OCI-LY3 (cell line): Measurements from ENCODE around the gene ST6GALNAC2.

Experiments
- EZH2phosphoT487 ChIP-seq: fragments of 200-600 bp; shearing (Covaris generic); IDR thresholded peaks from 2 replicates; pipeline ENCODE4 v1.6.1; 2018; ENCODE audit warnings: antibody characterized with exemption, mixed run types, low read depth
- TF ChIP-seq, protein P1 (sequence below): fragments of 200-600, 300-600 bp; sonication (generic); IDR thresholded peaks from 2 replicates; pipeline ENCODE4 v1.5.1; 2014; ENCODE audit warnings: antibody characterized with exemption, low read length, low read depth

DNA sequence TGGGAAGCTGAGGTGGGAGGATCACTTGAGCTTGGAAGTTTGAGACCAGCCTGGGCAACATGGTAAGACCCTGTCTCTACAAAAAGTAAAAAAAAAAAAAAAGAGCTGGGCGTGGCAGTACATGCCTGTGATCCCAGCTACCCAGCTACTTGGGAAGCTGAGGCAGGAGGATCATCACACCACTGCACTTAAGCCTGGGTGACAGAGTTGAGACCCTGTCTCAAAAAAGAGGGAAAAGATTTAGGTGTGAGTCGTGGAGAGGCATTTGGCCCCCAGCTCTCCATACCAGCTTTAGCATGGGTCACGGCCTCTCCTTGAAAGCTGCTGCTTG lies 19.1 kb downstream of the ST6GALNAC2 start:
- TF ChIP-seq, protein P1, sequence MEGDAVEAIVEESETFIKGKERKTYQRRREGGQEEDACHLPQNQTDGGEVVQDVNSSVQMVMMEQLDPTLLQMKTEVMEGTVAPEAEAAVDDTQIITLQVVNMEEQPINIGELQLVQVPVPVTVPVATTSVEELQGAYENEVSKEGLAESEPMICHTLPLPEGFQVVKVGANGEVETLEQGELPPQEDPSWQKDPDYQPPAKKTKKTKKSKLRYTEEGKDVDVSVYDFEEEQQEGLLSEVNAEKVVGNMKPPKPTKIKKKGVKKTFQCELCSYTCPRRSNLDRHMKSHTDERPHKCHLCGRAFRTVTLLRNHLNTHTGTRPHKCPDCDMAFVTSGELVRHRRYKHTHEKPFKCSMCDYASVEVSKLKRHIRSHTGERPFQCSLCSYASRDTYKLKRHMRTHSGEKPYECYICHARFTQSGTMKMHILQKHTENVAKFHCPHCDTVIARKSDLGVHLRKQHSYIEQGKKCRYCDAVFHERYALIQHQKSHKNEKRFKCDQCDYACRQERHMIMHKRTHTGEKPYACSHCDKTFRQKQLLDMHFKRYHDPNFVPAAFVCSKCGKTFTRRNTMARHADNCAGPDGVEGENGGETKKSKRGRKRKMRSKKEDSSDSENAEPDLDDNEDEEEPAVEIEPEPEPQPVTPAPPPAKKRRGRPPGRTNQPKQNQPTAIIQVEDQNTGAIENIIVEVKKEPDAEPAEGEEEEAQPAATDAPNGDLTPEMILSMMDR: no peak
- TF ChIP-seq EZH2phosphoT487: no peak
